GM19468 (cell line): ENCODE results near the gene RAB26.

Experiments used
- ATAC-seq: cut with Tn5 transposase; IDR thresholded peaks from one replicate; pipeline ENCODE4 v1.9.1; 2021; ENCODE audit warnings: mild to moderate bottlenecking, moderate library complexity, moderate number of reproducible peaks; ENCODE audit not compliant: unreplicated experiment; ENCODE audit errors: extremely low read depth

Gene RAB26

GRCh38 chr16:2157480-2158261 lies 9.2 kb downstream of the RAB26 start:
- no peak for ATAC-seq

- no peak for ATAC-seq
These were observed 9.8 kb downstream of the RAB26 start for GRCh38 chr16:2158262-2158638.

- ATAC-seq, result no peak
These were observed 10.9 kb downstream of the RAB26 start for GRCh38 chr16:2159175-2159838.

- no peak for ATAC-seq
These were observed 12.6 kb downstream of the RAB26 start for GRCh38 chr16:2160915-2161551.

GRCh38 chr16:2161911-2162310 lies 13.5 kb downstream of the RAB26 start:
- no peak for ATAC-seq

GRCh38 chr16:2162676-2163118 lies 14.3 kb downstream of the RAB26 start:
- ATAC-seq, result no peak

GRCh38 chr16:2163211-2163881 lies 14.9 kb downstream of the RAB26 start:
- no peak for ATAC-seq

- ATAC-seq, result no peak
These were observed 17.4 kb downstream of the RAB26 start for GRCh38 chr16:2165861-2166260.

GRCh38 chr16:2166263-2167067 lies 18.0 kb downstream of the RAB26 start:
- ATAC-seq, result no peak

- ATAC-seq, result no peak
These were observed 18.7 kb downstream of the RAB26 start for GRCh38 chr16:2167068-2167638.

GRCh38 chr16:2170080-2170479 lies 21.7 kb downstream of the RAB26 start:
- ATAC-seq, result no peak

- no peak for ATAC-seq
These were observed 22.4 kb downstream of the RAB26 start for GRCh38 chr16:2170587-2171435.

- ATAC-seq, result no peak
These were observed 23.3 kb downstream of the RAB26 start for GRCh38 chr16:2171601-2172178.

GRCh38 chr16:2172688-2173335 lies 24.4 kb downstream of the RAB26 start:
- no peak for ATAC-seq

GRCh38 chr16:2173366-2173765 lies 24.9 kb downstream of the RAB26 start:
- no peak for ATAC-seq

- ATAC-seq, result no peak
These were observed 25.5 kb downstream of the RAB26 start for GRCh38 chr16:2173916-2174315.

- no peak for ATAC-seq
These were observed 26.1 kb downstream of the RAB26 start for GRCh38 chr16:2174396-2175131.
